Stomach (tissue), 9 donors: ENCODE measurements around the gene DEK. TPM values are rescaled to one million over a fixed set of nuclear protein-coding genes. Genes with fewer than 3 reads are reported as not detected.

Source experiments
- DNase-seq, 2 donors: peaks; one replicate each; pipeline versions ENCODE4 v3.0.0 to v3.0.0-alpha.2; 2013 to 2019
- H3K27ac ChIP-seq, 5 donors: fragments of 200-600 bp in 4 of 5; sonication (generic) in 4 of 5; one replicate each; pipeline ENCODE4 v1.5.1; 2013 to 2019; ENCODE audit warnings: mild to moderate bottlenecking in 1 of 5, moderate library complexity in 1 of 5
- H3K27me3 ChIP-seq, 3 donors: fragments of 200-600 bp; sonication (generic); one replicate each; pipeline ENCODE4 v1.5.1; 2017 to 2019; ENCODE audit warnings: mixed run types in 1 of 3
- H3K36me3 ChIP-seq, 4 donors: fragments of 200-600 bp; sonication (generic); 1 replicate in 3 of 4; 2 replicates in 1 of 4; pipeline ENCODE4 v1.5.1; 2016 to 2019
- H3K4me1 ChIP-seq, 4 donors: fragments of 200-600 bp; sonication (generic); one replicate each; pipeline ENCODE4 v1.5.1; 2016 to 2019
- H3K4me3 ChIP-seq, 4 donors: fragments of 200-600 bp; sonication (generic) in 3 of 4; one replicate each; pipeline ENCODE4 v1.5.1; 2016 to 2019; ENCODE audit warnings: mild to moderate bottlenecking in 1 of 4
- H3K9me3 ChIP-seq, 4 donors: fragments of 200-600 bp; sonication (generic); one replicate each; pipeline ENCODE4 v1.5.1; 2016 to 2019
- CTCF ChIP-seq, 7 experiments: fragments of 450-650 bp in 4 of 7; fragments of 200-600 bp in 3 of 7; sonication (generic) in 3 of 7; IDR thresholded peaks; one replicate each; pipeline ENCODE4 v1.5.1; 2016 to 2019; ENCODE audit warnings: antibody characterized with exemption in 7 of 7, control low read depth in 2 of 7, mild to moderate bottlenecking in 1 of 7
- EP300 ChIP-seq: sonication (generic); formaldehyde crosslinking; IDR thresholded peaks from one replicate; pipeline ENCODE4 v1.6.1; 2017; ENCODE audit warnings: antibody characterized with exemption
- POLR2A ChIP-seq, 4 donors: fragments of 450-650 bp; IDR thresholded peaks; one replicate each; pipeline ENCODE4 v1.6.1; 2016; ENCODE audit warnings: antibody characterized with exemption in 4 of 4, control low read depth in 2 of 4, mild to moderate bottlenecking in 1 of 4, moderate library complexity in 1 of 4
- POLR2AphosphoS5 ChIP-seq, 3 donors: sonication (generic); formaldehyde crosslinking; IDR thresholded peaks; one replicate each; pipeline ENCODE4 v1.6.1; 2016; ENCODE audit warnings: antibody characterized with exemption in 3 of 3
- WGBS, 5 donors: extraction: QIAGEN DNeasy Blood & Tissue Kit in 3 of 5; methylation state at CpG; one replicate each; pipeline versions ENCODE4 v1.1.5 to v1.1.7; 2013 to 2018; 5-methylcytosine and 5-hydroxymethylcytosine counted together
- intact Hi-C: fragments of 100-400 bp; cut with DNase I; formaldehyde crosslinking; loops from one replicate; pipeline ENCODE4 v1.15.1; 2023; ENCODE audit warnings: low total_unique reads
- polyA plus RNA-seq, 3 donors: library from polyadenylated mRNA; stranded (reverse); fragments of 200-250 nt; gene quantifications; one replicate each; pipeline ENCODE4 v1.2.3, GENCODE V29; 2013
- total RNA-seq, 5 donors: library from RNA; depleted of rRNA; stranded (reverse); fragments of >200 nt; gene quantifications; one replicate each; pipeline versions ENCODE4 v1.1.0 to v1.2.3, GENCODE V29; 2014 to 2016
- donor health status: healthy with polysubstance abuse.
- donor health status: Bipolar disorder and iron deficiency.
- donor health status: healthy.

The DEK gene
- total and polyA plus RNA-seq, 8 donors, result 35.4 to 189 (median 112) TPM

- intact Hi-C loops, result no loop called here
- TF ChIP-seq CTCF (IDR thresholded peaks at IDR 0.05) (no peak), EP300 (no peak), POLR2AphosphoS5 (IDR thresholded peaks at IDR 0.05) (no peak), POLR2A (IDR thresholded peaks at IDR 0.05) (no peak)
These were observed 712 bp downstream of the DEK start for GRCh38 chr6:18263418-18264218.

DNA sequence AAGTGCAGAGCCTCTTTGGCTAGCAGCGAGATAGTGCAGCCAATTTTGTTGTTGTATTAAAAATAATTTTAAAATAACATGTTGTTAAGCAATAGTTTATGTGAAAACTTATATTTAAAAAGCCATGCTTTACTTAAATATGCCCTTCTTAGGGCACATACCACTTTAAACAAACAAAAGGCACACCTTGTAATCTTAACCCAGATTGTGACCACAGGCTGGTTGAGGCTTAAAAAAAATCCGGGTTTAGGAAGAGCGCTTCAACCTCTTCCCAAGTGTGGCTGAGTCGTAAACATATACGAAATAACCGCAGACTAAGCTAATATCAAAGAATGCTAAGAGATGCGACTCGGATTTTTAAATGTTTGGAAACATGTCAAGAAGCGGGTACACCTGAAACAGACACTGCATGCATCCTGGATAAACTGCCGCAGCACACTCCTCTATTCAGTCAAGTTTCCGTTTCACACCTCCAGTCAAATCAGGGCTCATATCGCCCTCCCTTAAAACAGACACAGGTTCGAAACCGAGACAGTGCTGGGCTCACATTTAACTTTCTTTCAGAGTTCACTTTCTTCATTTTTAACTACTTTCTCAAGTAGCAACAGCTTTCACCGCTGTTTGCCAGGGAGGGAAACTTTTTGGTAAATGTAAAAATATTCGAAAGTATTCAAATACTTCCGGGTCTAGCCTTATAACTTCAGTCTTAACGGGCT lies 1.5 kb downstream of the DEK start:
- 5 to 7% (median 6%) methylated on average over 18 of the region's 18 CpGs for WGBS, 5 donors
- intact Hi-C loops, result no loop called here
- H3K27me3 ChIP-seq, result no peaks in the 10 kb centered on the region
- peak in 1 of 2 donors; percentile 58 for DNase-seq
- peaks cover 18 to 53% (median 37%) of the 10 kb centered on the region in 4 donors for H3K4me1 ChIP-seq
- no peaks in the 10 kb centered on the region for H3K9me3 ChIP-seq
- no peak for TF ChIP-seq POLR2A (IDR thresholded peaks at IDR 0.05)
- TF ChIP-seq POLR2AphosphoS5 (IDR thresholded peaks at IDR 0.05), result no peak
- no peak for TF ChIP-seq CTCF (IDR thresholded peaks at IDR 0.05)
- no peak for TF ChIP-seq EP300
- H3K27ac ChIP-seq, result peak overlapping the region in 4 of 5 donors; percentile 97 to 100 (median 100)
- peaks cover 0 to 4% (median 2%) of the 10 kb centered on the region in 4 donors for H3K36me3 ChIP-seq
- H3K4me3 ChIP-seq, result peak overlapping the region; percentile 72 to 96 (median 90)

More at GRCh38 chr6:18263418-18264218, 712 bp downstream of the DEK start:
- Histone ChIP-seq H3K27ac (peak overlapping the region; percentile 97 to 100 (median 100)), H3K4me3 (peak overlapping the region; percentile 72 to 96 (median 90)), H3K27me3 (no peaks in the 10 kb centered on the region), H3K9me3 (no peaks in the 10 kb centered on the region), H3K4me1 (peaks cover 18 to 50% (median 35%) of the 10 kb centered on the region in 4 donors), H3K36me3 (no peaks in the 10 kb centered on the region)
- WGBS, 5 donors, result 0 to 1% (median 0%) methylated on average over 26 to 50 of the region's 50 CpGs
- peak in 1 of 2 donors; percentile 58 for DNase-seq

- TF ChIP-seq POLR2AphosphoS5 (IDR thresholded peaks at IDR 0.05), result no peak
- TF ChIP-seq POLR2A (IDR thresholded peaks at IDR 0.05), result no peak
- no peak for TF ChIP-seq CTCF (IDR thresholded peaks at IDR 0.05)
- no peak for TF ChIP-seq EP300
- peaks cover 7 to 14% (median 11%) of the 10 kb centered on the region in 4 donors for H3K36me3 ChIP-seq
- no peak for DNase-seq
- intact Hi-C loops, result no loop called here
- no peak overlapping the region for H3K27ac ChIP-seq
- H3K4me1 ChIP-seq, result peaks cover 18 to 53% (median 37%) of the 10 kb centered on the region in 4 donors
- no peaks in the 10 kb centered on the region for H3K9me3 ChIP-seq
- no peaks in the 10 kb centered on the region for H3K27me3 ChIP-seq
- 72 to 80% (median 75%) methylated on average over 6 of the region's 6 CpGs for WGBS, 5 donors
- peak overlapping the region in 2 of 4 donors; percentile 87 to 96 for H3K4me3 ChIP-seq
These were observed 2.5 kb downstream of the DEK start for GRCh38 chr6:18261877-18262276.

DNA sequence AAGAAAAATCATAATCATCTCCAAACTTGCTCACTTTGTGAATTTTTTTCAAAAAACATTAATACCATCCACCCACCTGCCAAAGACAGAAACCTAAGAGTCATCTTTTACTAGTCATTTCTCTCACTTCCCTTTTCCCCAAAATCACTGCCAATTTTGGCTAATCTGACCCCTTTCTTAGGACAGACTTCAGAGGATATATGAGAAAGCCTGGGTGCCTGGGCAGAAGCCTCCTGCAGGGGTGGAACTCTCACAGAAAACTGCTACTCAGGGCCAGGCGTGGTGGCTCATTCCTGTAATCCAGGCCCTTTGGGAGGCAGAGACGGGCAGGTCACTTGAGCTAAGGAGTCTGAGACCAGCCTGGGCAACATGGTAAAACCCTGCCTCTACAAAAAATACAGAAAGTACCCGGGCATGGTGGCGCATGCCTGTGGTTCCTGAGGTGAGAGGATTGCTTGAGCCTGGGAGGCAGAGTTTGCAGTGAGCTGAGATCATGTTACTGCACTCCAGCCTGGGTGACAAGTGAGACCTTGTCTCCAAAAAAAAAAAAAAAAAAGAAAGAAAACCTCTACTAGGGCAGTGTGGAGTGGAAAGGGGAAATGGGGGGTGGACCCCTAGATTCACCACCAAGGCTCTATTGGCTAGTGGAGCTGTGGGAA lies 3.8 kb downstream of the DEK start:
- no peaks in the 10 kb centered on the region for H3K27me3 ChIP-seq
- H3K4me1 ChIP-seq, result peaks cover 18 to 53% (median 37%) of the 10 kb centered on the region in 4 donors
- H3K27ac ChIP-seq, result peak overlapping the region in 2 of 5 donors; percentile 24 to 49
- no peaks in the 10 kb centered on the region for H3K9me3 ChIP-seq
- peak overlapping the region in 1 of 4 donors; percentile 12 for H3K4me3 ChIP-seq
- no peak for DNase-seq
- TF ChIP-seq POLR2A (IDR thresholded peaks at IDR 0.05) (no peak), CTCF (IDR thresholded peaks at IDR 0.05) (no peak), POLR2AphosphoS5 (IDR thresholded peaks at IDR 0.05) (no peak), EP300 (no peak)
- WGBS, 5 donors, result 47 to 64% (median 56%) methylated on average over 4 of the region's 4 CpGs
- intact Hi-C loops, result no loop called here
- peaks cover 17 to 27% (median 23%) of the 10 kb centered on the region in 4 donors for H3K36me3 ChIP-seq
